NCI-H2107 treated with DMSO at 0.1 percent for 48 hours (cell line): ENCODE data around the gene EEF2K.

Experiments
- DNase-seq: peaks from one replicate; lab custom pipeline; 2025; ENCODE audit not compliant: unreplicated experiment; lab: John Stamatoyannopoulos, UW

EEF2K gene

DNA sequence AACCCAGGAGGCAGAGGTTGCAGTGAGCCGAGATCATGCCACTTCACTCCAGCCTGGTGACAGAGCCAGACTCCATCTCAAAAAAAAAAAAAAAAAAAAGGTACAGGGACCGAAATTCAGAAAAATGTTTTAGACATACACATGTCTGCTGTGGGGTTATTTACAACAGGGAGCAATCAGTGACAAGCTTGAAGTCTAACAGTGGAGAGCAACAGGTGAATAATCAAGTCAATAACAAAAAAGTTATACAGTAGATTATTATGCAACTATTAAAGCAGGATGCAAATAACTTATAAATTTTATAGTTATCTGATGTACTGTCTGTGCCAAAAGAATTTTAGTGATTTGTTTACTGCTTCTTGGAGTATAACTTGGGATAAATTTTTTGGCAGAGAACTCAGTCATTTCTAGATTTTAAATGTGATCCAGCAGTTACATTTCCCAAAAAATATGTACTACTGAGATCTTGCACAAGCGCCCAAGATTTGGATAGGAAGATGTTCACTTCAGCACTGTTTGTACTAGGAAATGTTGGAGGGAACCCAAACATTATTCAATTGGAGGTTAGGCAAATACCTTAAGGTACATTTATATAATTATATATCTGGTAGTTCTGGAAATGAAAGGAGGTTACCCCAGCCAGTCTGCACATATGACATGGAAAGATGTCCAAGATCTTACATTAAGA is 34.1 kb downstream of the EEF2K start:
- no peak for DNase-seq

DNA sequence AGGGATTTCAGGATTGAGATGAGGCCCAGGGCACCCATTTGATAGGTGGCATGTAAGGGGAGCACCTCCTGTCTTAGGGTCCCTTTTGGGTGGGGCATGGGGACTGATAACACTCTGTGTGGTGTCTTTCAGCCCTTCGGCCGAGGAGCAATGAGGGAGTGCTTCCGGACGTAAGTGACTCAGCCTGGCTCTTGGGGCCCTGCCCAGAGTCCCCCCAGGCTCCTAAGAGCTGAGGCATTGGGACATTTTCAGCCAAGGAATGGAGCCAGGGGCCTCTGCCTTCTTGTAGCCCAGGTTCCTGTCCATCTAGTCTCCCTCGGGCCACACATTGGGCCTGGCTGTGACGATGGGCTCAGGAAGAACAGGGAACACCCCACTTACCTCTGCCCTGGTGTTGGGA is 44.4 kb downstream of the EEF2K start:
- DNase-seq = no peak

- DNase-seq = no peak
Measured at GRCh38 chr16:22252317-22252716, 46.2 kb downstream of the EEF2K start.

GRCh38 chr16:22253272-22253671 is 47.2 kb downstream of the EEF2K start:
- DNase-seq = no peak

GRCh38 chr16:22255335-22255734 is 49.3 kb downstream of the EEF2K start:
- DNase-seq = no peak

GRCh38 chr16:22257440-22257839 is 51.4 kb downstream of the EEF2K start:
- no peak for DNase-seq

DNA sequence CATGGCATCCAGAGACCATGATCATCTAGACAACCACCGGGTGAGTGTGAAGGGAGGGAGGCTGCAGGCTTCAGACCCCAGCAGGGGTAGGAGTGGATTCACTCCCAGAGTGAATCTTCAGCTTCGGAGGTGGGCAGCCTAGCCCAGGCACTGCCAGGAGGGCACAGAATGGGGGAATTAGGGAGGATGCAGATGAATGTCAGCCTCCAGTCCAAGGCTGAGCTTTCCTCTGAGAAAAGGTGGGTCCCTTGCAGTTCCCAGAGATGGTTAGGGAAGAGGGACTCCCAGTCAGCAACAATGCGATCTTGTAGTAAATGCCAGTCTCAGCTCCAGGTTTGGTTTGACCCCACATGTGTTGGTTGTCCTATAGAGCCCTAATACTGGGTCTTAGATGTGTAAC is 54.4 kb downstream of the EEF2K start:
- no peak for DNase-seq

DNA sequence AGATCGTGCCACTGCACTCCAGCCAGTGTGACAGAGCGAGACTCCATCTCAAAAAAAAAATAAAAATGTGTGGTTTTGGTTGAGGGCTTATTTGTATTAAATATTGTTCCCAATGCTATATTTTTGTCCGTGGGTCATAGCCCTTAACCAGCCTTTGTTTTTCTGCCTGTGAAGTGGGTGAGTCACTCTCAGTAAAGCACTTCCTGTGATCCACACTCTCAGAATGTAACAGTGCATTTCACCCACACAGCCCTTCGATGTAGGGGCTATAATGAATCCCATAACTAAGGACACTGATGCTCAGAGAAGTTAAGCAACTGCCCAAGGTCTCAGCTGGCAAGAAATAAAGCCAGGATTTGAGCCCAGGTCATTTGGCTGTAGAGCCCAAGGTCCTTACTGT is 56.4 kb downstream of the EEF2K start:
- no peak for DNase-seq

GRCh38 chr16:22264786-22265185 is 58.7 kb downstream of the EEF2K start:
- DNase-seq = no peak

DNA sequence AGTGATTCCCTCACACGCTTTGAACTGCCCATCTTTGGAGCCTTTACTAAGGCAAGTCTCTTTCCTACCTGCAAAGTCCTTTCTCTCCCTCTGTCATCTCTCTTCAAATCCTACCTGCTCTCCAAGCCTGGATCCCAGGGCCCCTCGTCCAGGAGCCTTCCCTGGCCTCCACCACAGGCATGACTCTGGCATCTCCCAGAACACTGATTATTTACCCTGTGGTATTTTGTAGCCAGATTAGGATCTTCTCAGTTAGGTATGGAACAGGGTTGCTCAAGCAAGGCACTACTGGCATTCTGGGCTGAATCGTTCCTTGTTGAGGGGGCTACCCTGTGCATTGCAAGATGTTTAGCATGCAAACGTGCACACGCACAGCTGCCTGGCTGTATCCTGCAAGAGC is 59.3 kb downstream of the EEF2K start:
- DNase-seq = no peak

- no peak for DNase-seq
Measured at GRCh38 chr16:22266546-22266945, 60.5 kb downstream of the EEF2K start.

DNA sequence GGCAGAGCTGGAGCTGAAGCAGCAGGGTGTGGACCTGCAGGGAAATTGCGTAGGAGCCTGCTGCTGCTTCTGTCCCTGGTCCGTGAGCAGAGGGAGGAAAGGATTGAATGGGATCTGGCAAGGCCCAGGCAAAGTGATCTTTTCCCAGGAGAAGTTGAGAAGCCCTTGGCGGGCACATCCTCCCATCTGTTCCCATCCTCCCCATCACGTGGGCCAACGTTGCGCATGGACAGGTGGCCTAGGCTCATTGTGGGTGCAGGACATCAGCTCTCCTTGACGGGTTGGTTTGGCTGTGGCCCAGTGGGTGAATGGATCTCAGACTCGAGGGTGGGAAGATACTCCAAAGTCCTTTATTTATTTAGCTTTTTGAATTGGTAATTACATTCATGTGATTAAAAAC is 61.7 kb downstream of the EEF2K start:
- no peak for DNase-seq

GRCh38 chr16:22270525-22270924 is 64.4 kb downstream of the EEF2K start:
- no peak for DNase-seq

DNA sequence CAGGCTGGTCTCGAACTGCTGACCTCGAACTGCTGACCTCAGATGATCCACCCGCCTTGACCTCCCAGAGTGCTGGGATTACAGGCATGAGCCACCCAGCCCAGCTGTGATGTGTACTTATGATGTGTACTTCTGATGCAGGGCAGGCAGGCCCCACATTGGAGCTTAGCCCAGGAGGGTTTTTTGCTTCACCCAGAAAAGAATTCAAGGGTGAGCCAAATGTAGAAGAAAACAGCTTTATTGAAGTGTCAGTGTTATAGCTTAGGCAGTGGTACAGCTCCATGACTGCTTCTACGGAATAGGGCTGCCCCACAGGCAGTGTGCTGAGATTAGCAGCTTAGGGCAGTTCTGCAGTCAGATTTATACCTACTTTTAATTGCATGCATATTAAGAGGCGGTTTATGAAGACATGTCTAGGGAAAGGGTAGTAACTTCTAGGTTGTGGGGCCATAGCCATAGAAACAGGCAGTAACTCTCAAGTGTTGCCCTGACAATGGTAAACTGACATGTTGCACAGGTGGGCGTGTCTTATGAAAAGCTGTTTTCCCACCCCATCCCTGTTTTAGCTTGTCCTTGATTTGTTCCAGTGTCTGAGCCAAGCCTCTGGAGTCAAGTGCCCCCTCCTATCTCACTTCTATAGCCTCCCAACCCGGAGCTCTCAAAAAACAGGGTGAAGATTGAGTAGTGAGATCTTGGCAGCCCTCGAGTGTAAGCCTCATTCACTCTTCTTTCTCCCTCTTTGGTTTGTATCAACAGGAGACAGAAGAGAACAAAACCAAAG is 67.0 kb downstream of the EEF2K start:
- DNase-seq = no peak

- no peak for DNase-seq
Measured at GRCh38 chr16:22274916-22275315, 68.8 kb downstream of the EEF2K start.

GRCh38 chr16:22278441-22279230 is 72.6 kb downstream of the EEF2K start:
- no peak for DNase-seq

DNA sequence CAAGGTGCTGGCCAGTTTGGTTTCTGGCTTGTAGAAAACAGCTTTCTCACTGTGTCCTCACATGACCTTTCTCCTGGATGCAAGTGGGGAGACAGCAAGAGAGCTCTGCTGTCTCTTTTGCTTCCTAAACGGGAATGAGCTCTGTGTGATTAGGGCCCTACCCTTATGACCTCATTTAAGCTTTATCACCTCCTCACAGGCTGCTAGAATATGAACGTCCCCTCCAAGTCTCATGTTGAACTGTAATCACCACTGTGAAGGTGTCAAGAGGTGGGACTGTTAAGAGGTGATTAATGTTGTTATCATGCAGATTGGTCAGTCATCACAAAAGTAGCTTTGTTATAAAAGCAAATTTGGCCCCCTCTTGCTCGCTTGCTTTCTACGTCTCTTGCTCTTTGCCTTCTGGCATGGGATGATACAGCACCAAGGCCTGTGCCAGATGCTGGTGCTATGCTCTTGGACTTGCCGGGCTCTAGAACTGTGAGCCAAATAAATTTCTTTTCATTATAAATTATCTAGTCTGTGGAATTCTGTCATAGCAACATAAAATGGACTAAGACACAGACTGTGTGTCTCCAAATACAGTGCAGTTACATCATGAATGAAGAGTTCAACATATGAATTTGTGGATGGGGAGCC is 76.3 kb downstream of the EEF2K start:
- no peak for DNase-seq

DNA sequence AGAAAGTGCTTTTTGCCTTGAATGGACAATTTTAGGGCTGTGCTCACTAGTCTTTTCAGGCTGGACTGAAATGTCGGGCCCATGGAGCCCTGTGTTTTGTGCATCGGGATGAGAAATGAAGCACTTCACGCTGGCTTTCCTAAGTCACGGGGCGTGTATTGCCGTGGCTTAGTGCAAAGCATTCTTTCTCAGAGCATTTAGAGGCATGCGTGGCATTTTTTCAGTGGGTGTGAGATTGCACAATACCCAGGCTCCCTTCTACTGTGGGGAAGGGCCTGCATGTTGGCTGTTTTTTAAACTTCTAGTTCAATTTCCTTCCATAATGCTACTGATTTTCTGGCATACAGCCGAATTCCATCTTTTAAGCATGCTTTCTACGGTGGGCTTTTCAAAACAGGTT is 78.6 kb downstream of the EEF2K start:
- no peak for DNase-seq

- DNase-seq = no peak
Measured at GRCh38 chr16:22285080-22285479, 79.0 kb downstream of the EEF2K start.

- DNase-seq = no peak
Measured at GRCh38 chr16:22291020-22291419, 84.9 kb downstream of the EEF2K start.

DNA sequence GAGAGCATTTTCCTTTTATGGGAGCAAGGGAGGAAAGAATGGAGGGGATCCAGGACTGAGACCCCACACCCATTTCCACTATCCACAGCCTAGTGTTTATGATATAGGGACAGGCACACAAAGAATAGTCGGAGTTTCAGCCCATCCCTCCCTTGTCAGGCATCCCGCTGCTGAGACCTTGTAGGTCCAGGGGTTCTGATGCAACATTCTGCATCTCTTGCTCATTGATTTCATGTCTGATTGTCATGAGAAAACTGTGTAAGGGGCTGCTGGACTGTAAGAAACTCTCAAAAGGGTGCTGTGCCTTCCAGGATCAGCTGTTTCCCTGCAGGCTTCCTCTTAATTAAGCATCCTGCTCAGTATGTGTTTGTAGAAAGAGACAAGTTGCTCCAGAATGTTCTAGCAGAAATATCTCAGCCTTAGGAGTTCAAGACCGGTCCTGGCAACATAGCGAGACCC is 85.8 kb downstream of the EEF2K start:
- DNase-seq = no peak
